NK-92 (cell line): Measurements from ENCODE around the gene POU4F1.
"Not testable (repeated sequence)": the region's sequence is repeated elsewhere in the genome, so short reads cannot be mapped to it uniquely, and the experiment has no call there.

Experiments used
- DNase-seq: peaks from one replicate; lab custom pipeline; 2025; ENCODE audit not compliant: unreplicated experiment; lab: John Stamatoyannopoulos, UW

The POU4F1 gene

GRCh38 chr13:78603240-78603957 is at the start of gene POU4F1:
TSS of gene POU4F1 (minus strand) at chr13:78603552. CDS start at chr13:78603326, 226 bp downstream.
- no peak for DNase-seq

- no peak for DNase-seq
Measured at GRCh38 chr13:78652651-78653050, 49.3 kb upstream of the POU4F1 start.

- DNase-seq = no peak
Measured at GRCh38 chr13:78650717-78651083, 47.3 kb upstream of the POU4F1 start.

GRCh38 chr13:78649997-78650716 is 46.8 kb upstream of the POU4F1 start:
- DNase-seq = no peak

GRCh38 chr13:78647109-78647678 is 43.8 kb upstream of the POU4F1 start:
- DNase-seq = not testable (repeated sequence)

- DNase-seq = no peak
Measured at GRCh38 chr13:78638216-78638615, 34.9 kb upstream of the POU4F1 start.

- no peak for DNase-seq
Measured at GRCh38 chr13:78636495-78636894, 33.1 kb upstream of the POU4F1 start.

GRCh38 chr13:78632996-78633395 is 29.6 kb upstream of the POU4F1 start:
- no peak for DNase-seq

- DNase-seq = no peak
Measured at GRCh38 chr13:78631077-78631476, 27.7 kb upstream of the POU4F1 start.

- no peak for DNase-seq
Measured at GRCh38 chr13:78630511-78630910, 27.2 kb upstream of the POU4F1 start.

GRCh38 chr13:78625384-78625783 is 22.0 kb upstream of the POU4F1 start:
- DNase-seq = no peak

GRCh38 chr13:78623132-78623531 is 19.8 kb upstream of the POU4F1 start:
- no peak for DNase-seq

- no peak for DNase-seq
Measured at GRCh38 chr13:78620936-78621470, 17.7 kb upstream of the POU4F1 start.

GRCh38 chr13:78618411-78618810 is 15.1 kb upstream of the POU4F1 start:
- DNase-seq = no peak

GRCh38 chr13:78611040-78611439 is 7.7 kb upstream of the POU4F1 start:
- no peak for DNase-seq

- DNase-seq = no peak
Measured at GRCh38 chr13:78610381-78610883, 7.1 kb upstream of the POU4F1 start.

- DNase-seq = no peak
Measured at GRCh38 chr13:78609464-78610205, 6.3 kb upstream of the POU4F1 start.

- no peak for DNase-seq
Measured at GRCh38 chr13:78608688-78609463, 5.5 kb upstream of the POU4F1 start.

- DNase-seq = no peak
Measured at GRCh38 chr13:78608252-78608687, 4.9 kb upstream of the POU4F1 start.
